Nucleus accumbens (tissue), 56 donors: Measurements from ENCODE around the gene SPEG.

Source experiments
- DNase-seq, 56 donors: peaks; one replicate each; lab custom pipeline; 2025; lab: John Stamatoyannopoulos, UW

SPEG gene

DNA sequence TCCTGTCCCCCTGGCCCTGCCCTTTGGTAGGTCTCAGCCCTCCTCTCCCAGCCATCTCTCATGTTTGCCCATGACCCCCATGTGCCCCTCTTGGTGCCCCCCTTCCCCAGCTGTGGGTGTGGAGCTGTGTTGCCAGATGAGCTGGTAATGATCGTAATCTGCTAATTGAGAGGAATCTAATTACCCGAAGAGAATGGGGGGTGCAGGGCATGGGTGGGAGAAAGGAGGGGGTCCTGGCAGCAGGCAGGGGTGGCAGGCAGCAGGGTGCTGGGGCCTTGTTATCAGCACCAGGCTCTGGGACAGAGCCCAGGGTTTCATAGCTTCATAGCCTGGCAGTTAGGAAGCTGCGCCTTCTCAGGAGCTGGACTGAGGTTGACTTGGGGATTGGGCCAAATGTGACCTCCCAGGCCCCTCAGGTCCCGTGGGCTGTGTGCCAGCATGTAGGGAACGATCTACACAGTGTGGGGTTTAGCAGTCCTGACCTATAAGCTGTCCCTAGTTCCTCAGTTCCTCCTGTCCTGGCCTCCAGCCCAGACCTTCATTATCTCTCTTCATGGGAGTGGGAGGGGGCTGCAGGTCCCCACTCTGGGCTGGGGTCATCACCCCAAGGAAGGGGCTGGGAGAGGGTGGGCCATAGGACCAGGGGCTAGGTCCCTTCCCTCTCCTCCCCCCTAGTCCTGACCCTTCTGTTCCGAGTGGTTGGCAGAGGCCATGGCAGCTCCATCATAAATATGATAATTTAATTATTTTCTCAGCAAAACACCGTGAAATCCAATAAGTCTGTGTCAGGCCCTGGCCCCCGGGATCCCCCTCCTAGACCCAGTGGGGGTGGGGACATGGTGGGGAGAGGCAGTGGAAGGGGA lies 73.2 kb downstream of the SPEG start:
- no peak for DNase-seq

DNA sequence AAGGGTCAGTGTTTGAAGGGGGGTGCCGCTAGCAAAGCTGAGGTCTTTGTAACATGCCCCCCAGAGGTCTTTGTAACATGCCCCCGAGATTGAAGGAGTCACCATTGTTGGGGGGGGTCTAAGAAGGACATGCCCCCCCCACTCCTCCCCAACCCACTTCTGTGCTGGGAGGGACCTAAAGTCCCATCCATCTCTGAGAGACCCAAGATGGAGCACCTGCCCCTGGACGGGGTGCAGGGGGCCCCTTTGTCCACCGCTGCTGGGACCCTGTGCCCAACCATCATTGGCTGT lies 73.7 kb downstream of the SPEG start:
- DNase-seq: no peak

DNA sequence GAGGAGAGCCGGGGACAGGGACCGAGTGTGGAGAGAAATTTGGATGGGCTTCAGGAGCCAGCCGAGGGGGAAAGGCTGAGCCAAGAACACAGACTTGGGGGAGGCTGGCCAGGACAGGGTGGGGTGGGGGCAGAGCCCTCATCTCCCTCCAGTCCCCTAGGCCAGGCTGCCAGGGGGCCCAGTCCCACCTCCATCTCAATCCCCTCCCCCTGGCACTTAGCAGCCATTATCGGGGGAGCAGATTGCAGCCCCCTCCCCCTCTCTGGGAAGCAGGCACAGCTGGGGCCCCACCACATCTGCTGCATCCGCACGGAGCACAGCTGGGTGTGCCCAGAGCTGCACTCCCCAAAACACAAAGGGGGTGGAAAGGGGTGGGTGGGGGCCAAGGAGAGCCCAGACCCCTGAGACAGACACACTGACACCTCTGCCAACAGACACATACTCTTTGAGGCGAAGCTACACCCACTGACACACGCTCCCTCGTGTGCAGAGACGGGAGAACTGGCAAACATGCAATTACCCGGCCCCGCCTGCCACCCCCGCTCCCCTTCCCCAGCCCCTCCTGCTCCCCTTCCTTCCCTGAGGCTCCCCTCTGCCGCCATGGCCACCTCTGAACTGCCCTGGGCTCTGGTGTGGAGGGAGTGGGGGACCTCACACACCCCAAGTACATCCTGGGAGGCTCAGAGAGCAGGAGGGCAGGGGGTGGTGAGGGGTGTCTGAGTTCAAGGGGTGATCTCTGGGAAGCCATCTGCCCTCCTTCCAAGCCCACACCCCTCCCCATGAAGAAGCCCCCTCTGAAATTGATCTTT lies 74.5 kb downstream of the SPEG start:
- peak in 7 of 56 donors; percentile 22 to 71 (median 31) for DNase-seq

- DNase-seq: peak in 40 of 56 donors; percentile 9 to 69 (median 40)
Observed at GRCh38 chr2:219509780-219510511, 75.3 kb downstream of the SPEG start.

- DNase-seq: no peak
Observed at GRCh38 chr2:219510512-219511135, 76.0 kb downstream of the SPEG start.

- peak in 2 of 56 donors; percentile 6 to 17 for DNase-seq
Observed at GRCh38 chr2:219511547-219512325, 77.1 kb downstream of the SPEG start.

GRCh38 chr2:219512524-219513216 lies 78.0 kb downstream of the SPEG start:
- DNase-seq: no peak

DNA sequence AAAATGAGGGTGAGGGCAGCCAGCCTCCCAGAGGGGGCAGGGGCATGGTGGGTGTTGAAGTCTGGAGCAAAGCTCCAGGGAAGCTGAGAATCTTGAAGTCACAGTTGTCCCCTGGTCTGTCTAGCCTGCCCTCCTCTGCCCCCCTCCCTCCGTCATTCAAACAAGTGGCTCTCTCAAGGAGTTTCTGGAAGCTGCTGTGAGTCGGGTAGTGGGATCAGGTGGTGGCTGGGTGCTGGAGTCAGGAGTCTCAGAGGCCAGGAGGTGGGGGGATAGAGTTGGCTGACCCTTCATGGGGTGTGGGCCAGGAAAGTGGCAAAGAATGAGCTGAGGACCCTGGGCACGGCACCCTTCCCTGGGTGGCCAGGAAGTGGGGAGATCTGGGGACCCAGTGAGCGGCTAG lies 79.1 kb downstream of the SPEG start:
- DNase-seq: peak in 1 of 56 donors; percentile 20

- peak in 10 of 56 donors; percentile 3 to 39 (median 24) for DNase-seq
Observed at GRCh38 chr2:219514196-219514761, 79.6 kb downstream of the SPEG start, which contains the start of gene ASIC4. ASIC4 (plus strand) TSS chr2:219514482; CDS start chr2:219514725, 243 bp downstream.

DNA sequence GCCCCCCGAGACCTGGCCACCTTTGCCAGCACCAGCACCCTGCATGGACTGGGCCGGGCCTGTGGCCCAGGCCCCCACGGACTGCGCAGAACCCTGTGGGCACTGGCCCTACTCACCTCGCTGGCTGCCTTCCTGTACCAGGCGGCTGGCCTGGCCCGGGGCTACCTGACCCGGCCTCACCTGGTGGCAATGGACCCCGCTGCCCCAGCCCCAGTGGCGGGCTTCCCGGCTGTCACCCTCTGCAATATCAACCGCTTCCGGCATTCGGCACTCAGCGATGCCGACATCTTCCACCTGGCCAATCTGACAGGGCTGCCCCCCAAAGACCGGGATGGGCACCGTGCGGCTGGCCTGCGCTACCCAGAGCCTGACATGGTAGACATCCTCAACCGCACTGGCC lies 80.2 kb downstream of the SPEG start:
- DNase-seq: no peak

DNA sequence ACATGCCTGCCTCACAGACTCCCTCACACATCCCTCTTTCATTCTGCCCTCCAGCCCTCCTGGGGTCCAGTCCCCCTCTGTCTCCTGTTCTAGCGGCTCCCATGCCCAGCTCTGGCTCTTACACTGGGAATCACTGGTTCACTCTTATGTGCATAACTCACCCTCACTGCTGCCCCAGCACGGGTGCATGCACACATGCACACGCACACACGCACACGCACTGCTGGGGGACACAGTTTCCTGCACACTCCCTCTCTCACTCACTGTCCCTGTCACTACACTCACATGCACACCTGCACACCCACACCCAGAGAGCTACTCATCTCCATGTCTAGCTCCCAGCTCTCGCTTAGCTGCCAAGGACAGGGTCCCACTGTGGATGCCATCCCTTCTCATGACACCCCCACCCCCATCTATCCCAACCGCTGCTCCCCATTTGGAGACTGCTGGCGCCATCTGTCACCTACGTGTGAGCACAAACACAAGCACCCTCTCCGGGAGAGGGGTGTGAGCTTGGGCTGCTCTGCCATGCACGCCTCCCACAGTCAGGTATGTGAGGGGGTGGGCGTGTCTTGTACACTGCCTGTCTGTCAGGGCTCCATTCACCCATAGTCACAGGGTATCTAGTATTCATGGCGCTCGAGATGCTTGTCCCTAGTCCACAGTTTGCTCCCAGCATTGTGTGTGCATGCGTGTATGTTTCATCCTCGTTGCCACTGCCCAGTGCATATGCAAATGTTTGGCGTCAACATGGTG lies 81.4 kb downstream of the SPEG start:
- peak in 24 of 56 donors; percentile 6 to 73 (median 38) for DNase-seq

DNA sequence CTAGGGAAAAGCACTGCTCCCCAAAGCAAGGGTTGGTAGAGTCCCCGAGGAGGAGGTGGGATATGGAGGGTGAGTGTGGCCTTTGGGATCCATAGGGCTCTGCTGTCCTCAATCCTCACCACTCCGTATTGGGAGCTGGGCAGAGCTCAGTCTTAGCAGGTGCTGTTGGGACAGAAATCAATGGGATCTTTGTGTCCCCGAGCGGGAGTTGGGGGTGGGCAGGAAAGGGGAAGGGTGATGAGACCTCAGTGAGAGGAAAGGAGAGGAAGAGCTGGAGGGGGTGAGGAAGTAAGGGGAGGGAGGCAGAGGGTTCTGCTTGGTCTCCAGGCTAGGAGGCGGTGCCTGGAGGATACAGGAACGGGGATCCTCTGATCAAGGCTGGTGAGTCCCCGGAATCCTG lies 82.2 kb downstream of the SPEG start:
- peak in 1 of 56 donors; percentile 6 for DNase-seq

DNA sequence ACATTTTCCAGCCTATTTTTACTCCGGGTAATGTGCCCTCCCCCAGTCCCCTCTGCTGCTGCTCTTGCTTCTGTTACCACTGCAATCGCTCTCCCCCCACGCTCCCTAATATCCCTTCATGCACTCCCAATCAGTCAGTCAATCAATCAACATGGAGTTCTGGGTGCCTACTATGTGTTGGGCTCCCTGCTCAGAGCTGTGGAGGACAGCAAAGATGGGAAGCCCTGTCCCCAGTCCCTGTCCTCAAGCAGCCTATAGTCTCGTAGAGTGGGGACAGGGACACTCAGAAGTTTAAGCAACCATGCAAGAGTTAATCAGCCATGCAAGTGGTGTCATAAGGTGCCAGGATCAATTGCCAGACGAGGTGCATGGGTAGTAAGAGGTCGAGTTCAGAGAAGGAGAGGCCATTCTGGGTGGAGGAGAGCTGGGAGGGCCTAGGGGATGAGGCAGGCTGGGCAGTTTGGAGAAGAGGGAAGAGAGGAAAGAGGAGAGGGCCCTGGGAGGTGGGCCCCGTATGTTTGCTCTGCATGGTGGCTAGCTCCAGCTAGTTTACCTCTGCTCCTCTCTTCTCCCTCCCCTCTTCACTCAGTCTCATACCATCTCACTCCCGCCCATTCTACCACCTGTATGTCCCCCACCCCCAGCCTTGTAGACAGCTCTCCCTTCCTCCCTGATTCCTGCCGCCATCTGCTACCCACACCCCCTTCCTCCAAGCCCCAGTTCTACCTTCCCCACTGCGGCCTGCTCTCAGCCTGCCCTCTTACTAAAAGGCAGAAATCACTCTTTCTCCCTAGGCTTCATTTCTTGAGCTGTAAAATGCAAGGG lies 83.5 kb downstream of the SPEG start:
- DNase-seq: no peak

DNA sequence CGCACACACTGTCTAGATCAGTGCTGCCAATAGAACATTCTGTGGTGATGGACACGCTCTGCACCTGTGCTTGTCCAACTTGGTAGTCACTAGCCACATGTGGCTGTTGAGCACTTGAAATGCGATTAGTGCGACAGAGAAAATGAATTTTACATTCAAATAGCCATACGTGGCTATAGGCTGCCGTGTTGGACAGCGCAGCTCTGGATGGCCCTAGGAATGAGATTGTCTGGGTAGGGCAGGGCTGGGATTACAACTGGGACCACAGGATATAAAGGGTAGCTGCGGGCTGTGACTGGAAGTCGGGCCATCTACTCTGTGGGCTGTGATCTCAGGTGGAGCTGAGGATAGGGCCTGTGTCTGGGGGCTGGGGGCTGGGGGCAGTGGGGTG lies 84.9 kb downstream of the SPEG start:
- DNase-seq: no peak

GRCh38 chr2:219520079-219520478 lies 85.4 kb downstream of the SPEG start:
- no peak for DNase-seq

DNA sequence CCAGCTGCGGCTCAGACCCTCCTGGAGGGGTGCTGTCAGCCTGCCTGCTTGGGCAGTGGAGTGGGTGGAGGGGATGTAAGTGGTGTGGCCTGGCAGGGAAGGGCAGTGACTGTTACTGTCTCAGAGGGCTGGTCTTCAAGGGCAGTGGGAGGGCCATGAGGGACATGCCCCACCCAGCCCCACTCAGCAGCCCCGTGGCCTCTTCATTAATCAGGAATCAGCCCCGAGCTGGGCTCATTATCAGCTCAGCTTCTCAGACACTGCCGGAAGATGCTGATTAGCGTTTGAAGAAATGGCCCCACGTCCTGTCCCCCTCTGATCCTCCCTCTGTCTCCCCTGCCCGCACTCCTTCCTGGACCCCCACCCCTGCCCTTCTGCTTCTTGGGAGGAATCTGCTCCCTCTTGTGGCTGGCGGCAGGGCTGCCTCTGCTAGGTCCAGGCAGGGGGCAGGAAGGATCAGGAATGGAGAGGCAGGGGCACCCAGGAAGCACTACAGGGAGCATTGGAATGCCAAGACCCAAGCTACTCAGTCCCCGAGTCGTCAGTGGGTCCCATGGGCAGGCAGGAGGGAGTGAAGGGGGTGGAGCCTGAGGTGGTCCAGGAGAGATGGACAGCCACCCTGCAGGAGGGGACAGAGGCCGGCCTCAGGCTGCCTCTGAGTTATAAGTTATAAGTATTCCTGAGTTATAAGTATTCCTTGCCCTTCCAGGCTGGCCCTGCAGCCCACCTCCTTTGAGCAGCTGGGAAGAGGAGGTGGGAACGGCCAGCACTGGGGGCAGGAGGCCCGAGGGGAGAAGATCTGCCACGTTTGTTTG lies 86.6 kb downstream of the SPEG start:
- peak in 10 of 56 donors; percentile 5 to 35 (median 19) for DNase-seq
